ENCODE measurements around the gene CCDC110.

Gene CCDC110

DNA sequence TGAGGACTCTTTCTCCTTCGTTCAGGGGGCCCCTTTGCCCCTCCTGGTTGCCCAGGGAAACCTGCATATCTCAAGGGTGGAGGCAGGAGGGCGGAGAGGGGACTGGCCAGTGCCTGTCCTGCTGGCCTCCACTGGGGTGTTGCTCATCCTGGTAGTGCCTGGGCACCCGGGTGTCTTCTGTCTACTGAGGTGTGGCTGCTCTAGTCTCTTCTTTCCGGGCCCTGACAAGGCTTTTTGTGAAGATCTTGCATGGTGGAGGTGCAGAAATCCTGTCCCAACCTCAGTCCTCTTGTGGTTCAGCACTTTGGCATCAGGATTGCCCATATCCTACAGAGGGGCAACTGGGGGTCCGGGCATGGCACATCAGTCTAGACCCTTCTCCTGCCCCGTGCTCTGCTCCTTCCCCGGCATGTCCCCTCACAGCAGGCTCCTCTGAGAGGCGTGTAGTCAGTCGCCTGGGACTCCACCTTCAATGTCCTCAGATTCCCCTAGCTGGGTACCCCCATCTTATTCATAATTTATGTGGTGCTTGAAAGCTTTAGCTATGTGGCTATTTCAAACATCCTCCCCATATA, 1.9 kb downstream of the CCDC110 start:
- Histone ChIP-seq H3K27ac (replicated peaks) (no peak overlapping the region), H3K4me3 (replicated peaks; ENCODE audit: insufficient read depth, low read length) (no peak overlapping the region), H3K27me3 (ENCODE audit: insufficient read depth, poor library complexity, severe bottlenecking) (peaks cover 27% of the 10 kb centered on the region)
- DNase-seq (ENCODE audit: low read depth in 1 of 2, low spot score in 1 of 2), result no peak
- TF ChIP-seq POLR2AphosphoS5 (IDR thresholded peaks at IDR 0.05; ENCODE audit: low read depth) (no peak), SPI1 (IDR thresholded peaks at IDR 0.05; ENCODE audit: borderline replicate concordance, low read depth) (no peak), GABPA (IDR thresholded peaks at IDR 0.05; ENCODE audit: low read depth) (no peak)
- TF ChIP-seq, protein P1, sequence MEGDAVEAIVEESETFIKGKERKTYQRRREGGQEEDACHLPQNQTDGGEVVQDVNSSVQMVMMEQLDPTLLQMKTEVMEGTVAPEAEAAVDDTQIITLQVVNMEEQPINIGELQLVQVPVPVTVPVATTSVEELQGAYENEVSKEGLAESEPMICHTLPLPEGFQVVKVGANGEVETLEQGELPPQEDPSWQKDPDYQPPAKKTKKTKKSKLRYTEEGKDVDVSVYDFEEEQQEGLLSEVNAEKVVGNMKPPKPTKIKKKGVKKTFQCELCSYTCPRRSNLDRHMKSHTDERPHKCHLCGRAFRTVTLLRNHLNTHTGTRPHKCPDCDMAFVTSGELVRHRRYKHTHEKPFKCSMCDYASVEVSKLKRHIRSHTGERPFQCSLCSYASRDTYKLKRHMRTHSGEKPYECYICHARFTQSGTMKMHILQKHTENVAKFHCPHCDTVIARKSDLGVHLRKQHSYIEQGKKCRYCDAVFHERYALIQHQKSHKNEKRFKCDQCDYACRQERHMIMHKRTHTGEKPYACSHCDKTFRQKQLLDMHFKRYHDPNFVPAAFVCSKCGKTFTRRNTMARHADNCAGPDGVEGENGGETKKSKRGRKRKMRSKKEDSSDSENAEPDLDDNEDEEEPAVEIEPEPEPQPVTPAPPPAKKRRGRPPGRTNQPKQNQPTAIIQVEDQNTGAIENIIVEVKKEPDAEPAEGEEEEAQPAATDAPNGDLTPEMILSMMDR (IDR thresholded peaks at IDR 0.05; ENCODE audit: insufficient read depth, low read length), result no peak
- TF ChIP-seq, protein P2, sequence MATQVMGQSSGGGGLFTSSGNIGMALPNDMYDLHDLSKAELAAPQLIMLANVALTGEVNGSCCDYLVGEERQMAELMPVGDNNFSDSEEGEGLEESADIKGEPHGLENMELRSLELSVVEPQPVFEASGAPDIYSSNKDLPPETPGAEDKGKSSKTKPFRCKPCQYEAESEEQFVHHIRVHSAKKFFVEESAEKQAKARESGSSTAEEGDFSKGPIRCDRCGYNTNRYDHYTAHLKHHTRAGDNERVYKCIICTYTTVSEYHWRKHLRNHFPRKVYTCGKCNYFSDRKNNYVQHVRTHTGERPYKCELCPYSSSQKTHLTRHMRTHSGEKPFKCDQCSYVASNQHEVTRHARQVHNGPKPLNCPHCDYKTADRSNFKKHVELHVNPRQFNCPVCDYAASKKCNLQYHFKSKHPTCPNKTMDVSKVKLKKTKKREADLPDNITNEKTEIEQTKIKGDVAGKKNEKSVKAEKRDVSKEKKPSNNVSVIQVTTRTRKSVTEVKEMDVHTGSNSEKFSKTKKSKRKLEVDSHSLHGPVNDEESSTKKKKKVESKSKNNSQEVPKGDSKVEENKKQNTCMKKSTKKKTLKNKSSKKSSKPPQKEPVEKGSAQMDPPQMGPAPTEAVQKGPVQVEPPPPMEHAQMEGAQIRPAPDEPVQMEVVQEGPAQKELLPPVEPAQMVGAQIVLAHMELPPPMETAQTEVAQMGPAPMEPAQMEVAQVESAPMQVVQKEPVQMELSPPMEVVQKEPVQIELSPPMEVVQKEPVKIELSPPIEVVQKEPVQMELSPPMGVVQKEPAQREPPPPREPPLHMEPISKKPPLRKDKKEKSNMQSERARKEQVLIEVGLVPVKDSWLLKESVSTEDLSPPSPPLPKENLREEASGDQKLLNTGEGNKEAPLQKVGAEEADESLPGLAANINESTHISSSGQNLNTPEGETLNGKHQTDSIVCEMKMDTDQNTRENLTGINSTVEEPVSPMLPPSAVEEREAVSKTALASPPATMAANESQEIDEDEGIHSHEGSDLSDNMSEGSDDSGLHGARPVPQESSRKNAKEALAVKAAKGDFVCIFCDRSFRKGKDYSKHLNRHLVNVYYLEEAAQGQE (IDR thresholded peaks at IDR 0.05; ENCODE audit: insufficient replicate concordance, low read depth), result no peak

DNA sequence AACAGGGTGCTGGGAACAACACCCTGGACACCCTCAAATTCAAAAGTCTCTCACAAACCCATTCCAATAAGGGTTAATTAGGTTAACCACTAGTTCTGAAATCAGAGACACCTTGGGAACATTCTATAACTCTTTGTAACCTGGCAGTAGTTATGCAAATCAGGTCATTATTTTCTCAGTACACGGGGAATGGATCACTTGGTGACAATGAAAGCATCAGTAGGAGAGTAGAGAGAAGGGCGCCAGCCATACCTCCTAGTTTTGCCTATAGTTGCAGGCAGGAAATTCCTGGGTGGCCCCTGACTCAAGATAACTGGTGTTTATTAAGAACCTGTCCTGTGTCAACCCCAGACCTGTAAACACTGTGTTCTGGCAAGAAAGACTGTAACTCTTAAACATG, 2.5 kb downstream of the CCDC110 start:
- no peak overlapping the region for H3K27ac ChIP-seq (replicated peaks)
- no peak for DNase-seq (ENCODE audit: low read depth in 1 of 2, low spot score in 1 of 2)
- TF ChIP-seq SPI1 (IDR thresholded peaks at IDR 0.05; ENCODE audit: borderline replicate concordance, low read depth), result no peak
- TF ChIP-seq GABPA (IDR thresholded peaks at IDR 0.05; ENCODE audit: low read depth), result no peak
- no peak for TF ChIP-seq POLR2AphosphoS5 (IDR thresholded peaks at IDR 0.05; ENCODE audit: low read depth)
- TF ChIP-seq, protein P2 (IDR thresholded peaks at IDR 0.05; ENCODE audit: insufficient replicate concordance, low read depth), result no peak
- TF ChIP-seq, protein P1 (IDR thresholded peaks at IDR 0.05; ENCODE audit: insufficient read depth, low read length), result no peak
- H3K4me3 ChIP-seq (replicated peaks; ENCODE audit: insufficient read depth, low read length), result no peak overlapping the region
- peaks cover 27% of the 10 kb centered on the region for H3K27me3 ChIP-seq (ENCODE audit: insufficient read depth, poor library complexity, severe bottlenecking)

- no peak for TF ChIP-seq GABPA (IDR thresholded peaks at IDR 0.05; ENCODE audit: low read depth)
- TF ChIP-seq, protein P1 (IDR thresholded peaks at IDR 0.05; ENCODE audit: insufficient read depth, low read length), result no peak
- TF ChIP-seq POLR2AphosphoS5 (IDR thresholded peaks at IDR 0.05; ENCODE audit: low read depth), result no peak
- DNase-seq (ENCODE audit: low read depth in 1 of 2, low spot score in 1 of 2), result no peak
- no peak overlapping the region for H3K4me3 ChIP-seq (replicated peaks; ENCODE audit: insufficient read depth, low read length)
- peaks cover 27% of the 10 kb centered on the region for H3K27me3 ChIP-seq (ENCODE audit: insufficient read depth, poor library complexity, severe bottlenecking)
- H3K27ac ChIP-seq (replicated peaks), result no peak overlapping the region
These were observed 3.5 kb downstream of the CCDC110 start for GRCh38 chr4:185467991-185468390.

DNA sequence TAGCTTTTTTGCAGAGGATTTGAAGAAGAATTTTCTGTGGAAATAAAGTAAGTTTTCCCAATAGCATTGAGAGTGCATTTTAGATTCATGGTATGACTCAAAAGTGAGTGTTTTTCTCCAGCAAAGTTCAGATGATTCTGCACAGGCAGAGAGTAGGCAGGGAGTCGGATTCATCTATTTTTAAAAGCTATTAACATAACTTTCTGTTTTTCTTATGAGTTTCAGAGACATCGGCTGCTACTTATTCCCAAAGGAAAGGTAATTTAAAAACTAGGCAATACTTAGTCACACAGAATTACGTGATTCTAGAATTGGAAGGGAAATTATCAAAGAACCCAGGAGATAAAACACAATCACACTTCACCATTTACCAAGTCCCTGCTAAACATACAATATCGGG, 4.4 kb downstream of the CCDC110 start:
- no peak overlapping the region for H3K4me3 ChIP-seq (replicated peaks; ENCODE audit: insufficient read depth, low read length)
- peaks cover 30% of the 10 kb centered on the region for H3K27me3 ChIP-seq (ENCODE audit: insufficient read depth, poor library complexity, severe bottlenecking)
- DNase-seq (ENCODE audit: low read depth in 1 of 2, low spot score in 1 of 2), result no peak
- no peak overlapping the region for H3K27ac ChIP-seq (replicated peaks)
- TF ChIP-seq GABPA (IDR thresholded peaks at IDR 0.05; ENCODE audit: low read depth) (no peak), POLR2AphosphoS5 (IDR thresholded peaks at IDR 0.05; ENCODE audit: low read depth) (no peak), SPI1 (IDR thresholded peaks at IDR 0.05; ENCODE audit: borderline replicate concordance, low read depth) (no peak)
- TF ChIP-seq, protein P1 (IDR thresholded peaks at IDR 0.05; ENCODE audit: insufficient read depth, low read length), result no peak
- TF ChIP-seq, protein P2 (IDR thresholded peaks at IDR 0.05; ENCODE audit: insufficient replicate concordance, low read depth), result no peak
